ENCODE results near the gene SLC2A2. TPM values are rescaled to one million over a fixed set of nuclear protein-coding genes. Genes with fewer than 3 reads are reported as not detected.

Gene SLC2A2
- total and polyA plus RNA-seq, 7 donors = not detected

GRCh38 chr3:170962411-170962810, 64.1 kb downstream of the SLC2A2 start:
- TF ChIP-seq CTCF (IDR thresholded peaks at IDR 0.05) (no peak), POLR2AphosphoS5 (IDR thresholded peaks at IDR 0.05) (no peak), EP300 (IDR thresholded peaks at IDR 0.05) (no peak), POLR2A (IDR thresholded peaks at IDR 0.05) (no peak)

GRCh38 chr3:170961616-170962400, 64.7 kb downstream of the SLC2A2 start:
- Histone ChIP-seq H3K27ac (no peak overlapping the region), H3K27me3 (no peaks in the 10 kb centered on the region), H3K4me1 (peaks cover 0 to 7% (median 3%) of the 10 kb centered on the region in 4 donors), H3K36me3 (no peaks in the 10 kb centered on the region), H3K9me3 (no peaks in the 10 kb centered on the region), H3K4me3 (no peak overlapping the region)
- intact Hi-C loops (cut with DNase I) = loop anchor here (1.0 to 5.0 kb wide), 2 partner anchors 500 to 605 kb away; partner anchors contain the start of gene TNIK
- DNase-seq = no peak
- WGBS, 2 donors = 29 to 44% methylated on average over 4 of the region's 4 CpGs
- TF ChIP-seq CTCF (IDR thresholded peaks at IDR 0.05) (peak; percentile 7 to 58 (median 46)), EP300 (IDR thresholded peaks at IDR 0.05) (no peak)

More at GRCh38 chr3:170962411-170962810, 64.1 kb downstream of the SLC2A2 start:
- intact Hi-C loops (cut with DNase I) = loop anchor here (5.0 kb wide), 1 partner anchor 500 kb away; the partner anchor contains the start of gene TNIK
- no peaks in the 10 kb centered on the region for H3K27me3 ChIP-seq
- H3K4me1 ChIP-seq = peaks cover 0 to 7% (median 3%) of the 10 kb centered on the region in 4 donors
- no peaks in the 10 kb centered on the region for H3K36me3 ChIP-seq
- no peak for DNase-seq
- no peak overlapping the region for H3K27ac ChIP-seq
- no peaks in the 10 kb centered on the region for H3K9me3 ChIP-seq
- H3K4me3 ChIP-seq = no peak overlapping the region

- intact Hi-C loops (cut with DNase I) = no loop called here
- 88 to 91% methylated on average over 1 of the region's 1 CpG for WGBS, 2 donors
- DNase-seq = no peak
- Histone ChIP-seq H3K4me3 (no peak overlapping the region), H3K36me3 (no peaks in the 10 kb centered on the region), H3K27ac (no peak overlapping the region), H3K4me1 (no peaks in the 10 kb centered on the region), H3K9me3 (no peaks in the 10 kb centered on the region), H3K27me3 (no peaks in the 10 kb centered on the region)
- TF ChIP-seq POLR2AphosphoS5 (IDR thresholded peaks at IDR 0.05) = no peak
- TF ChIP-seq POLR2A (IDR thresholded peaks at IDR 0.05) = no peak
Measured at GRCh38 chr3:170959457-170959856, 67.1 kb downstream of the SLC2A2 start.

GRCh38 chr3:170956647-170957046, 69.9 kb downstream of the SLC2A2 start:
- H3K27ac ChIP-seq = no peak overlapping the region
- TF ChIP-seq EP300 (IDR thresholded peaks at IDR 0.05) = no peak
- no peak for TF ChIP-seq POLR2AphosphoS5 (IDR thresholded peaks at IDR 0.05)
- no peak for TF ChIP-seq POLR2A (IDR thresholded peaks at IDR 0.05)
- TF ChIP-seq CTCF (IDR thresholded peaks at IDR 0.05) = no peak
- H3K4me1 ChIP-seq = no peaks in the 10 kb centered on the region
- no peak for DNase-seq
- no peak overlapping the region for H3K4me3 ChIP-seq
- no peaks in the 10 kb centered on the region for H3K27me3 ChIP-seq
- H3K36me3 ChIP-seq = no peaks in the 10 kb centered on the region
- H3K9me3 ChIP-seq = no peaks in the 10 kb centered on the region
- intact Hi-C loops (cut with DNase I) = no loop called here

GRCh38 chr3:170953736-170954135, 72.8 kb downstream of the SLC2A2 start:
- H3K27ac ChIP-seq = no peak overlapping the region
- TF ChIP-seq POLR2A (IDR thresholded peaks at IDR 0.05) (no peak), CTCF (IDR thresholded peaks at IDR 0.05) (no peak), EP300 (IDR thresholded peaks at IDR 0.05) (no peak), POLR2AphosphoS5 (IDR thresholded peaks at IDR 0.05) (no peak)
- no peak for DNase-seq

More at GRCh38 chr3:170953736-170954135, 72.8 kb downstream of the SLC2A2 start:
- Histone ChIP-seq H3K27me3 (no peaks in the 10 kb centered on the region), H3K9me3 (no peaks in the 10 kb centered on the region), H3K36me3 (no peaks in the 10 kb centered on the region), H3K4me1 (no peaks in the 10 kb centered on the region), H3K4me3 (no peak overlapping the region)
- intact Hi-C loops (cut with DNase I) = no loop called here
- 83 to 87% methylated on average over 12 of the region's 12 CpGs for WGBS, 2 donors
